SK-N-MC (cell line): ENCODE data around the gene UBR7.
"Not testable (repeated sequence)": the region's sequence is repeated elsewhere in the genome, so short reads cannot be mapped to it uniquely, and the experiment has no call there.

Experiments
- DNase-seq: peaks from one replicate; pipeline ENCODE4 v3.0.0-alpha.2; 2011; ENCODE audit warnings: low read depth, low spot score
- H3K27ac ChIP-seq: fragments of 200-600 bp; sonication (generic); 2 replicates; pipeline ENCODE4 v1.5.1; 2016; ENCODE audit warnings: mixed run types
- H3K36me3 ChIP-seq: fragments of 200-600 bp; sonication (generic); 2 replicates; pipeline ENCODE4 v1.6.1; 2017; ENCODE audit warnings: antibody characterized with exemption, low read length, mixed read lengths; ENCODE audit not compliant: insufficient read depth
- H3K4me3 ChIP-seq: fragments of 200-600 bp; sonication (generic); 2 replicates; pipeline ENCODE4 v1.5.1; 2016
- H3K9ac ChIP-seq: fragments of 200-600 bp; sonication (generic); 2 replicates; pipeline ENCODE4 v1.8.0; 2017; ENCODE audit warnings: mixed run types, mixed read lengths; ENCODE audit not compliant: insufficient read length
- H3K9me3 ChIP-seq: fragments of 200-600 bp; sonication (generic); 2 replicates; pipeline ENCODE4 v1.6.1; 2017; ENCODE audit warnings: low read depth, mild to moderate bottlenecking, antibody characterized with exemption, low read length, moderate library complexity, mixed read lengths
- EZH2 ChIP-seq: fragments of 200-600 bp; sonication (generic); IDR thresholded peaks from one replicate; pipeline ENCODE4 v1.6.1; 2017; ENCODE audit warnings: antibody characterized with exemption
- FOXP2 ChIP-seq: optimal IDR thresholded peaks from 2 replicates; pipeline ENCODE3; 2011; ENCODE audit warnings: mild to moderate bottlenecking, moderate library complexity; ENCODE audit not compliant: insufficient read depth; ENCODE audit errors: extremely low read length, control extremely low read depth
- POLR2AphosphoS5 ChIP-seq: IDR thresholded peaks from 2 replicates; pipeline ENCODE4 v1.6.1; 2012; ENCODE audit warnings: mild to moderate bottlenecking, low read depth, low read length, borderline replicate concordance

Gene UBR7

DNA sequence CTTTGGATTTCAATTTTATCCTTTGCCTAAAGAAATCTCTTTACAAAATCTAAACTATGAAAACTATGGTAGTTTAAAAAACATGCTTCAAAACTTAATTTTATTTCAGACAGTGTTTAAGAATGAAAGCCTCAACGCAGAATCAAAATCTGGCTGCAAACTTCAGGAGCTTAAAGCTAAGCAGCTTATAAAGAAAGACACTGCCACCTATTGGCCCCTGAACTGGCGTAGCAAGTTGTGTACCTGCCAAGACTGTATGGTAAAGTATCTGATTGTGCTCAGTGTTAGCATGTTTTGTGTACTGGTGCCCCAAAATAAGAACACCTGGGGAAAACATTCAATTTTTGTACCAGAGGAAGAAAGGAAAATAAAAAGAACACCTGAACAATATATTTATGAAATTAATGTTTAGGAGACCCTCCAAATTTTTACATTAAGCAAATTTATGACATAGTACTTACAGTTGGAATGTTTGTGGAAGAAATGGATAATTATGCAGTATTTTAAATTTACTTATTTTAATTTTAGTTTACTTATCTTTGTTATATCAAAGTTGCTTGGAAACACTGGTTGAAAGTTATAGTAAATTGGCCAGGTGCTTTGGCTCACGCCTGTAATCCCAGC is 12.2 kb downstream of the UBR7 start:
- peak overlapping the region; percentile 50; the same call in 1 of the 2 replicates for H3K27ac ChIP-seq
- H3K9ac ChIP-seq: no peak overlapping the region
- H3K4me3 ChIP-seq: no peak overlapping the region
- H3K36me3 ChIP-seq: peaks cover 86% of the 10 kb centered on the region
- DNase-seq: peak; percentile 50
- H3K9me3 ChIP-seq: no peaks in the 10 kb centered on the region
- TF ChIP-seq POLR2AphosphoS5 (no peak), FOXP2 (no peak), EZH2 (no peak)

- H3K4me3 ChIP-seq: no peak overlapping the region
- no peak overlapping the region for H3K9ac ChIP-seq
- TF ChIP-seq FOXP2: no peak
- TF ChIP-seq EZH2: no peak
- TF ChIP-seq POLR2AphosphoS5: no peak
- H3K9me3 ChIP-seq: no peaks in the 10 kb centered on the region
- DNase-seq: no peak
- peaks cover 84% of the 10 kb centered on the region for H3K36me3 ChIP-seq
- no peak overlapping the region for H3K27ac ChIP-seq
Observed at GRCh38 chr14:93220509-93220908, 13.5 kb downstream of the UBR7 start.

DNA sequence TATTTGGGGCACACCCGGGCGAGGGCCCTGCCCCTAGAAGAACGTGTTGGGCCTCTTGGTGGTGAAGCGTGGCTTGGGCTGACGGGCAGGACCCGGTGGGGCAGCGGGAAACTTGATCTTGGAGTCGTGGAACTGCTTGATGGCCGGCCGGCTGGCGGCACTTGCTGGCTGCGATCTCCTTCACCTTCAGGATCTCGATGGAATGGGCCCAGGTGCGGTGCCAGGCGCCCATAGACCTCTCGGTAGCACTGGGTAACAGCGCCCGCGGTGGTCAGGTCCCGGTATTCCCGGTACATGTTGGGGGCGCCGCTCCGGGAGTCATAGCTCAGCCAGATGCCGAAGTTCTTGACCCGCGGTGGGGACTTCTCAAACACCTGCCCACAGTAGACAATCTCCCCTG is 16.5 kb downstream of the UBR7 start:
- no peak for TF ChIP-seq POLR2AphosphoS5
- TF ChIP-seq FOXP2: no peak
- TF ChIP-seq EZH2: no peak
- Histone ChIP-seq H3K27ac (no peak overlapping the region), H3K4me3 (no peak overlapping the region), H3K36me3 (peaks cover 88% of the 10 kb centered on the region), H3K9me3 (no peaks in the 10 kb centered on the region), H3K9ac (no peak overlapping the region)
- DNase-seq: no peak

- Histone ChIP-seq H3K9ac (no peak overlapping the region), H3K36me3 (peaks cover 52% of the 10 kb centered on the region), H3K4me3 (no peak overlapping the region), H3K27ac (peak overlapping the region; percentile 35; the same call in 1 of the 2 replicates), H3K9me3 (no peaks in the 10 kb centered on the region)
- TF ChIP-seq POLR2AphosphoS5 (no peak), FOXP2 (no peak), EZH2 (no peak)
- no peak for DNase-seq
Observed at GRCh38 chr14:93228550-93228949, 21.5 kb downstream of the UBR7 start.

GRCh38 chr14:93230539-93230938 is 23.5 kb downstream of the UBR7 start:
- no peak for DNase-seq
- Histone ChIP-seq H3K36me3 (peaks cover 35% of the 10 kb centered on the region), H3K27ac (no peak overlapping the region), H3K9me3 (no peaks in the 10 kb centered on the region), H3K4me3 (no peak overlapping the region), H3K9ac (no peak overlapping the region)
- TF ChIP-seq FOXP2 (no peak), POLR2AphosphoS5 (no peak), EZH2 (no peak)

DNA sequence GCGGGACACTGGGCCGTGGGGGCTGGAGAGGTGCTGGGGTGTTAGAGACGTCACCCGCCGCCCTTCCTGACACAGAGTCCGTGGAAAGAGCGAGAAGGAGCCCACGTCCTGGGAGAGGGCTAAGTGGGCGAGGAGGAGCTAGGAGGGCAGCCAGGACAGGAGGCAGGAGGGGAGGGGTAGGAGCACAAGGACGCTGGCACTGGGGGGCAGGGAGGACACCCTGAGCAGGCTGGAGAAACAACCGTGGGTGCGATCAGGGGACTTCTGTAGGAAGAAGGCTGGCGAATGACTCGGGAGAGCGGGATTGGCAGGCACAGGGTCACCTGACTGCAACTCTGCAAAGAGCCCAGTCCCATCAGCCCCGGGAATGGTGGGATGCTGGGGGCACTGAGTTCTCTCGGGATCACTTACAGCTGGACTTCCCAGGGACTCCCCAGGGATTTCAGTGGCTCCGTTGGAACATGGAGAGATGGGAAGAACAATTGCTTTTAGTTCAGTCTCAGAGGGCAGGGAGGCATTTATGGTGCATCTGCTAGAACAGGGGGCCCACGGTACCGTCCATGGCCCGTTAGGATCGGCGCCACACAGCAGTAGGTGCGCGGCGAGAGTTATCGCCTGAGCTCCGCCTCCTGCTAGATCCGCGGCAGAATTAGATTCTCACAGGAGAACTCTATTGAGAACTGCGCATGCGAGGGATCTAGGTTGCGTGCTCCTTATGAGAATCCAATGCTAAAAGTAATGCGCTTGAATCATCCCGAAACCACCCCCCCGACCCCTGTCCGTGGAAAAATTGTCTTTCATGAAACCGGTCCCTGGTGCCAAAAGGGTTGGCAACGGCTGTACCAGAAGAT is 24.3 kb downstream of the UBR7 start:
- DNase-seq: no peak
- Histone ChIP-seq H3K9ac (no peak overlapping the region), H3K9me3 (no peaks in the 10 kb centered on the region), H3K36me3 (peaks cover 27% of the 10 kb centered on the region), H3K4me3 (no peak overlapping the region), H3K27ac (no peak overlapping the region)
- no peak for TF ChIP-seq EZH2
- no peak; the same call in 1 of the 2 replicates for TF ChIP-seq POLR2AphosphoS5
- no peak for TF ChIP-seq FOXP2

GRCh38 chr14:93232159-93232558 is 25.1 kb downstream of the UBR7 start:
- DNase-seq: no peak
- H3K27ac ChIP-seq: no peak overlapping the region
- no peaks in the 10 kb centered on the region for H3K9me3 ChIP-seq
- H3K36me3 ChIP-seq: peaks cover 22% of the 10 kb centered on the region
- no peak overlapping the region for H3K9ac ChIP-seq
- H3K4me3 ChIP-seq: no peak overlapping the region
- TF ChIP-seq POLR2AphosphoS5: no peak
- no peak for TF ChIP-seq FOXP2
- TF ChIP-seq EZH2: no peak

- not testable (repeated sequence) for H3K27ac ChIP-seq, H3K4me3 ChIP-seq, H3K9ac ChIP-seq, DNase-seq, H3K9me3 ChIP-seq
- H3K36me3 ChIP-seq: peaks cover 12% of the 10 kb centered on the region
Observed at GRCh38 chr14:93233078-93233477, 26.0 kb downstream of the UBR7 start.
